IPS-NIHi7 (cell line): ENCODE measurements around the gene PTH2.
"Not testable (repeated sequence)": the region's sequence is repeated elsewhere in the genome, so short reads cannot be mapped to it uniquely, and the experiment has no call there.

ENCODE experiments used
- DNase-seq: peaks from one replicate; pipeline ENCODE4 v3.0.0; 2012; ENCODE audit warnings: mixed read lengths; ENCODE audit errors: extremely low spot score

The PTH2 gene

GRCh38 chr19:49447485-49448431 lies 24.5 kb upstream of the PTH2 start:
- DNase-seq = peak; percentile 66

GRCh38 chr19:49445997-49446396 lies 22.8 kb upstream of the PTH2 start:
- no peak for DNase-seq

GRCh38 chr19:49444100-49444700 lies 21.0 kb upstream of the PTH2 start:
- DNase-seq = not testable (repeated sequence)

- DNase-seq = peak; percentile 79
Measured at GRCh38 chr19:49443366-49444099, 20.3 kb upstream of the PTH2 start.

- peak; percentile 88 for DNase-seq
Measured at GRCh38 chr19:49442771-49443365, 19.6 kb upstream of the PTH2 start.

- DNase-seq = no peak
Measured at GRCh38 chr19:49442354-49442753, 19.1 kb upstream of the PTH2 start.

GRCh38 chr19:49441960-49442350 lies 18.7 kb upstream of the PTH2 start:
- no peak for DNase-seq

GRCh38 chr19:49441210-49441959 lies 18.1 kb upstream of the PTH2 start, which contains the start of gene SLC17A7:
TSS of gene SLC17A7 (minus strand) at chr19:49441527. CDS start at chr19:49441379, 148 bp downstream.
- peak; percentile 70 for DNase-seq

GRCh38 chr19:49440439-49441209 lies 17.4 kb upstream of the PTH2 start:
- DNase-seq = no peak

- no peak for DNase-seq
Measured at GRCh38 chr19:49439836-49440235, 16.6 kb upstream of the PTH2 start.

- no peak for DNase-seq
Measured at GRCh38 chr19:49438261-49438660, 15.0 kb upstream of the PTH2 start.

GRCh38 chr19:49437231-49437630 lies 14.0 kb upstream of the PTH2 start:
- no peak for DNase-seq

- peak; percentile 73 for DNase-seq
Measured at GRCh38 chr19:49436381-49437017, 13.3 kb upstream of the PTH2 start.

GRCh38 chr19:49435670-49436069 lies 12.4 kb upstream of the PTH2 start:
- no peak for DNase-seq

GRCh38 chr19:49434907-49435583 lies 11.8 kb upstream of the PTH2 start:
- DNase-seq = no peak

GRCh38 chr19:49433240-49433901 lies 10.1 kb upstream of the PTH2 start:
- DNase-seq = no peak

- DNase-seq = peak; percentile 75
Measured at GRCh38 chr19:49432141-49433073, 9.2 kb upstream of the PTH2 start.

- no peak for DNase-seq
Measured at GRCh38 chr19:49431330-49431749, 8.1 kb upstream of the PTH2 start.
